ENCODE data around the gene ESAM. TPM values are rescaled to one million over a fixed set of nuclear protein-coding genes. Genes with fewer than 3 reads are reported as not detected.
"Not testable (repeated sequence)": the region's sequence is repeated elsewhere in the genome, so short reads cannot be mapped to it uniquely, and the experiment has no call there.

ESAM gene
- total and polyA plus RNA-seq, 8 donors = 103 to 139 (median 120) TPM

GRCh38 chr11:124778281-124778680 lies 16.2 kb upstream of the ESAM start:
- no peaks in the 10 kb centered on the region for H3K4me1 ChIP-seq
- H3K4me3 ChIP-seq = no peak overlapping the region
- H3K36me3 ChIP-seq = no peaks in the 10 kb centered on the region
- no peaks in the 10 kb centered on the region for H3K27me3 ChIP-seq
- H3K27ac ChIP-seq = no peak overlapping the region
- no peak for DNase-seq
- no peak for ATAC-seq
- intact Hi-C loops (cut with DNase I) = no loop called here
- H3K9me3 ChIP-seq = no peaks in the 10 kb centered on the region
- no peak for TF ChIP-seq CTCF (IDR thresholded peaks at IDR 0.05)

- intact Hi-C loops (cut with DNase I) = no loop called here
- DNase-seq (no peak), ATAC-seq (no peak)
- H3K9me3 ChIP-seq = no peaks in the 10 kb centered on the region
- H3K4me1 ChIP-seq = no peaks in the 10 kb centered on the region
- H3K27me3 ChIP-seq = no peaks in the 10 kb centered on the region
- no peak for TF ChIP-seq CTCF (IDR thresholded peaks at IDR 0.05)
- no peak overlapping the region for H3K27ac ChIP-seq
- H3K4me3 ChIP-seq = no peak overlapping the region
- H3K36me3 ChIP-seq = peaks cover 0 to 4% of the 10 kb centered on the region in 2 donors
Observed at GRCh38 chr11:124776865-124777645, 15.0 kb upstream of the ESAM start.

GRCh38 chr11:124770959-124771358 lies 8.9 kb upstream of the ESAM start:
- DNase-seq; H3K4me1 ChIP-seq; H3K9me3 ChIP-seq; intact Hi-C loops (cut with DNase I); H3K27me3 ChIP-seq; ATAC-seq; H3K4me3 ChIP-seq; H3K27ac ChIP-seq: not testable (repeated sequence)
- H3K36me3 ChIP-seq = peaks cover 0 to 27% of the 10 kb centered on the region in 2 donors

GRCh38 chr11:124769806-124770774 lies 8.0 kb upstream of the ESAM start:
- intact Hi-C loops (cut with DNase I) = no loop called here

GRCh38 chr11:124768914-124769313 lies 6.8 kb upstream of the ESAM start:
- peak; percentile 85 for ATAC-seq
- intact Hi-C loops (cut with DNase I) = no loop called here
- peaks cover 7 to 11% of the 10 kb centered on the region in 2 donors for H3K4me1 ChIP-seq
- DNase-seq = no peak
- H3K4me3 ChIP-seq = no peak overlapping the region
- peaks cover 0 to 27% of the 10 kb centered on the region in 2 donors for H3K36me3 ChIP-seq
- H3K27me3 ChIP-seq = no peaks in the 10 kb centered on the region
- peak overlapping the region in 1 of 2 donors; percentile 39 for H3K27ac ChIP-seq
- no peaks in the 10 kb centered on the region for H3K9me3 ChIP-seq
- no peak for TF ChIP-seq CTCF (IDR thresholded peaks at IDR 0.05)

More at GRCh38 chr11:124769806-124770774, 8.0 kb upstream of the ESAM start:
- Histone ChIP-seq H3K9me3 (no peaks in the 10 kb centered on the region), H3K4me1 (peaks cover 3 to 5% of the 10 kb centered on the region in 2 donors), H3K4me3 (no peak overlapping the region), H3K27me3 (no peaks in the 10 kb centered on the region), H3K27ac (peak overlapping the region in 1 of 2 donors; percentile 39), H3K36me3 (peaks cover 0 to 27% of the 10 kb centered on the region in 2 donors)
- ATAC-seq = peak; percentile 21
- no peak for TF ChIP-seq CTCF (IDR thresholded peaks at IDR 0.05)
- no peak for DNase-seq
